ENCODE results near the gene TMEM151A. TPM values are rescaled to one million over a fixed set of nuclear protein-coding genes. Genes with fewer than 3 reads are reported as not detected.

TMEM151A gene
- total and polyA plus RNA-seq, 2 donors (not counting 1 experiment from before 2014, with no cell fraction given): under 0.01 TPM; not detected in 1

DNA sequence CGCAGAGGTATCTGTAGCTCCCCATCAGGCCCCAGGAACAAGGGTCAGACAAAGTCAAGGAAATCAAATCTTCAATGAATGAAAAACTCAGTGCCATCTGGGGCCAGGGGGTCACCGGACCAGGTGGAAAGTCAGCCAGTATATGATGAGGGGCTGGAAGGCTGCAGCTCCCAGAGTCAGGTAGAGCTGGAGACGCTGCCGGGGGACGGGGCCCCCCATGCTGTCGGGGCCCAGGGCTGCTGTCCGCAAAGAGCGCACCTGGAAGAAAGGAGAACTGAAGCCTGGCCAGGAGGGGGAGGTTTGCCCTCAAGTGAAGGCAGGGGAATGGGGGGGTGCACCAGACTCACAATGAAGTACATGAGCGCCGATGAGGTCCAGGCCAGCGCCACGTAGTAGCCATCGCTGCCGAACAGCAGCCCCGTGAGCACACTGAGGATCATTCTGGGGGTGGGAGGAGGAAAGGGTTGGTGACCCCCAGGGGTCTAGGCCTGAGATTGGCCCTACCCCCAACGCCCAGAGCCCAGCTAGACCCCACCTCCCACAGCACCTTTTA, 7.1 kb upstream of the TMEM151A start:
- no peak for DNase-seq (ENCODE audit: low read depth in 2 of 2)
- TF ChIP-seq, protein P1, sequence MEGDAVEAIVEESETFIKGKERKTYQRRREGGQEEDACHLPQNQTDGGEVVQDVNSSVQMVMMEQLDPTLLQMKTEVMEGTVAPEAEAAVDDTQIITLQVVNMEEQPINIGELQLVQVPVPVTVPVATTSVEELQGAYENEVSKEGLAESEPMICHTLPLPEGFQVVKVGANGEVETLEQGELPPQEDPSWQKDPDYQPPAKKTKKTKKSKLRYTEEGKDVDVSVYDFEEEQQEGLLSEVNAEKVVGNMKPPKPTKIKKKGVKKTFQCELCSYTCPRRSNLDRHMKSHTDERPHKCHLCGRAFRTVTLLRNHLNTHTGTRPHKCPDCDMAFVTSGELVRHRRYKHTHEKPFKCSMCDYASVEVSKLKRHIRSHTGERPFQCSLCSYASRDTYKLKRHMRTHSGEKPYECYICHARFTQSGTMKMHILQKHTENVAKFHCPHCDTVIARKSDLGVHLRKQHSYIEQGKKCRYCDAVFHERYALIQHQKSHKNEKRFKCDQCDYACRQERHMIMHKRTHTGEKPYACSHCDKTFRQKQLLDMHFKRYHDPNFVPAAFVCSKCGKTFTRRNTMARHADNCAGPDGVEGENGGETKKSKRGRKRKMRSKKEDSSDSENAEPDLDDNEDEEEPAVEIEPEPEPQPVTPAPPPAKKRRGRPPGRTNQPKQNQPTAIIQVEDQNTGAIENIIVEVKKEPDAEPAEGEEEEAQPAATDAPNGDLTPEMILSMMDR (conservative IDR thresholded peaks at IDR 0.05 in 1 of 2, IDR thresholded peaks at IDR 0.05 in 1 of 2; ENCODE audit: low read depth in 1 of 2, low read length in 2 of 2): no peak
- TF ChIP-seq EZH2 (IDR thresholded peaks at IDR 0.05; ENCODE audit: low read length, missing control alignments): no peak
- H3K4me2 ChIP-seq (ENCODE audit: extremely low read depth, insufficient read depth, low read length): no peak overlapping the region
- H3K79me2 ChIP-seq (ENCODE audit: control insufficient read depth, insufficient read depth, low read length): peaks cover 25% of the 10 kb centered on the region
- peaks cover 13% of the 10 kb centered on the region for H3K36me3 ChIP-seq (ENCODE audit: control insufficient read depth, insufficient read depth, low read length)
- peaks cover 6% of the 10 kb centered on the region for H3K4me1 ChIP-seq (ENCODE audit: control insufficient read depth, extremely low read depth, insufficient read depth, low read length)
- no peak overlapping the region for H3K9ac ChIP-seq (ENCODE audit: insufficient read depth, low read length)
- no peak overlapping the region for H3K4me3 ChIP-seq (replicated peaks in 1 of 4; ENCODE audit: control extremely low read depth in 1 of 4, insufficient read depth in 1 of 4, low read depth in 3 of 4, low read length in 4 of 4)
- H3K27ac ChIP-seq (ENCODE audit: insufficient read depth, low read length): no peak overlapping the region
- H3K9me3 ChIP-seq (ENCODE audit: control insufficient read depth, insufficient read depth, low read depth, low read length): no peaks in the 10 kb centered on the region
- H4K20me1 ChIP-seq (ENCODE audit: control insufficient read depth, extremely low read depth, insufficient read depth, low read length): peaks cover 1% of the 10 kb centered on the region
- H2AFZ ChIP-seq (ENCODE audit: low read length): no peak overlapping the region
- no peaks in the 10 kb centered on the region for H3K27me3 ChIP-seq (ENCODE audit: control insufficient read depth, insufficient read depth, low read length)

GRCh38 chr11:66285250-66285947, 6.3 kb upstream of the TMEM151A start:
- peaks cover 10% of the 10 kb centered on the region for H3K4me1 ChIP-seq (ENCODE audit: control insufficient read depth, extremely low read depth, insufficient read depth, low read length)
- H3K36me3 ChIP-seq (ENCODE audit: control insufficient read depth, insufficient read depth, low read length): peaks cover 13% of the 10 kb centered on the region
- no peaks in the 10 kb centered on the region for H3K9me3 ChIP-seq (ENCODE audit: control insufficient read depth, insufficient read depth, low read depth, low read length)
- TF ChIP-seq, protein P1 (conservative IDR thresholded peaks at IDR 0.05 in 1 of 2, IDR thresholded peaks at IDR 0.05 in 1 of 2; ENCODE audit: low read depth in 1 of 2, low read length in 2 of 2): no peak
- no peak for TF ChIP-seq EZH2 (IDR thresholded peaks at IDR 0.05; ENCODE audit: low read length, missing control alignments)
- peaks cover 25% of the 10 kb centered on the region for H3K79me2 ChIP-seq (ENCODE audit: control insufficient read depth, insufficient read depth, low read length)
- H3K4me2 ChIP-seq (ENCODE audit: extremely low read depth, insufficient read depth, low read length): no peak overlapping the region
- no peak overlapping the region for H3K27ac ChIP-seq (ENCODE audit: insufficient read depth, low read length)
- no peak overlapping the region for H3K9ac ChIP-seq (ENCODE audit: insufficient read depth, low read length)
- peaks cover 1% of the 10 kb centered on the region for H4K20me1 ChIP-seq (ENCODE audit: control insufficient read depth, extremely low read depth, insufficient read depth, low read length)
- DNase-seq (ENCODE audit: low read depth in 2 of 2): no peak
- H3K27me3 ChIP-seq (ENCODE audit: control insufficient read depth, insufficient read depth, low read length): no peaks in the 10 kb centered on the region
- no peak overlapping the region for H3K4me3 ChIP-seq (replicated peaks in 1 of 4; ENCODE audit: control extremely low read depth in 1 of 4, insufficient read depth in 1 of 4, low read depth in 3 of 4, low read length in 4 of 4)
- H2AFZ ChIP-seq (ENCODE audit: low read length): no peak overlapping the region

DNA sequence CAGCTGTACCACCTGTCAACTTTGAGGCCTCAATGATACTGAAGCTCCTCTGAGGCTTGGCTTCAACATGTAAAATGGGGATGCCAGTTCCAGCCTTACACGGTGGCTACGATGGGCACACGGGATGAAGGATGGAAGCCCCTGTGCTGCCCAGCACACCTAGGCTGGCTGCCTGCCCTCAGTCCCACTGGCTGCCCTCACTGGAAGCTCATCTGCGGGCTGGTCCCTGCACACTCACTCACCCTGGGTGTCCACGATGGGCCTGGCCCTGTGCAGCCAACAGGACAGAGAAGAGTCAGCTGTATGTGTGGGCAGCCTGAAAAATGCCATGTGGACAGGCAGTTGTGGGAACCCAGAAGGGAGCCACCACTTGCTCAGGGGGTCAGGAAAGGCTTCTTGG, 5.0 kb upstream of the TMEM151A start:
- Histone ChIP-seq H2AFZ (ENCODE audit: low read length) (no peak overlapping the region), H4K20me1 (ENCODE audit: control insufficient read depth, extremely low read depth, insufficient read depth, low read length) (no peaks in the 10 kb centered on the region), H3K9me3 (ENCODE audit: control insufficient read depth, insufficient read depth, low read depth, low read length) (no peaks in the 10 kb centered on the region), H3K4me3 (replicated peaks in 1 of 4; ENCODE audit: control extremely low read depth in 1 of 4, insufficient read depth in 1 of 4, low read depth in 3 of 4, low read length in 4 of 4) (no peak overlapping the region), H3K79me2 (ENCODE audit: control insufficient read depth, insufficient read depth, low read length) (peaks cover 25% of the 10 kb centered on the region), H3K9ac (ENCODE audit: insufficient read depth, low read length) (no peak overlapping the region), H3K4me2 (ENCODE audit: extremely low read depth, insufficient read depth, low read length) (no peak overlapping the region), H3K4me1 (ENCODE audit: control insufficient read depth, extremely low read depth, insufficient read depth, low read length) (peaks cover 10% of the 10 kb centered on the region), H3K27ac (ENCODE audit: insufficient read depth, low read length) (no peak overlapping the region), H3K27me3 (ENCODE audit: control insufficient read depth, insufficient read depth, low read length) (peaks cover 9% of the 10 kb centered on the region), H3K36me3 (ENCODE audit: control insufficient read depth, insufficient read depth, low read length) (peaks cover 13% of the 10 kb centered on the region)
- TF ChIP-seq, protein P1 (conservative IDR thresholded peaks at IDR 0.05 in 1 of 2, IDR thresholded peaks at IDR 0.05 in 1 of 2; ENCODE audit: low read depth in 1 of 2, low read length in 2 of 2): no peak
- no peak for TF ChIP-seq EZH2 (IDR thresholded peaks at IDR 0.05; ENCODE audit: low read length, missing control alignments)
- DNase-seq (ENCODE audit: low read depth in 2 of 2): no peak

Measured in fibroblast of lung (primary cell).